GM23338 (cell line): ENCODE measurements around the gene KRTAP12-2. TPM values are rescaled to one million over a fixed set of nuclear protein-coding genes. Genes with fewer than 3 reads are reported as not detected.

Source experiments
- ATAC-seq: fragments of 200-7000 bp; cut with Tn5 transposase; 3 replicates; pipeline ENCODE4 v1.9.1; 2020
- DNase-seq: peaks from one replicate; pipeline ENCODE4 v3.0.0-alpha.2; 2015; ENCODE audit warnings: low spot score
- H2AFZ ChIP-seq: fragments of 200-600 bp; sonication (generic); 2 replicates; pipeline ENCODE4 v1.8.0; 2016; ENCODE audit warnings: antibody characterized with exemption, mild to moderate bottlenecking, moderate library complexity
- H3F3A ChIP-seq: fragments of 200-600 bp; sonication (generic); replicated peaks from 2 replicates; pipeline ENCODE4 v1.8.0; 2017; ENCODE audit warnings: antibody characterized with exemption, mixed run types, low read depth
- H3K27ac ChIP-seq: fragments of 200-600 bp; sonication (generic); 2 replicates; pipeline ENCODE4 v1.6.1; 2016; ENCODE audit warnings: low read depth
- H3K27me3 ChIP-seq: fragments of 200-600 bp; sonication (generic); 2 replicates; pipeline ENCODE4 v1.8.0; 2016; ENCODE audit warnings: mild to moderate bottlenecking, mixed run types, moderate library complexity; ENCODE audit not compliant: insufficient read depth
- H3K36me3 ChIP-seq: fragments of 200-600 bp; sonication (generic); 2 replicates; pipeline ENCODE4 v1.8.0; 2016; ENCODE audit warnings: mild to moderate bottlenecking; ENCODE audit not compliant: insufficient read depth
- H3K4me1 ChIP-seq: fragments of 200-600 bp; sonication (generic); 2 replicates; pipeline ENCODE4 v1.8.0; 2016; ENCODE audit warnings: mild to moderate bottlenecking, moderate library complexity; ENCODE audit not compliant: insufficient read depth
- H3K4me2 ChIP-seq: fragments of 200-600 bp; sonication (generic); 2 replicates; pipeline ENCODE4 v1.7.1; 2017; ENCODE audit warnings: mixed run types
- H3K4me3 ChIP-seq: fragments of 200-600 bp; sonication (generic); 2 replicates; pipeline ENCODE4 v1.6.1; 2016; ENCODE audit warnings: mixed run types
- H3K79me2 ChIP-seq: fragments of 200-600 bp; sonication (generic); replicated peaks from 2 replicates; pipeline ENCODE4 v1.8.0; 2017; ENCODE audit warnings: mild to moderate bottlenecking; ENCODE audit not compliant: insufficient read depth
- H3K9me2 ChIP-seq: fragments of 200-600 bp; sonication (generic); 2 replicates; pipeline ENCODE4 v1.8.0; 2017; ENCODE audit not compliant: insufficient read depth
- H4K20me1 ChIP-seq: fragments of 200-600 bp; sonication (generic); replicated peaks from 2 replicates; pipeline ENCODE4 v1.8.0; 2017; ENCODE audit warnings: mild to moderate bottlenecking; ENCODE audit not compliant: insufficient read depth
- H3K27ac Mint-ChIP-seq: 2 replicates; pipeline ENCODE4 v1.8.0; 2020; ENCODE audit warnings: inconsistent platforms, mild to moderate bottlenecking, moderate library complexity, mixed read lengths
- H3K27me3 Mint-ChIP-seq: 3 replicates; pipeline ENCODE4 v1.8.0; 2022; ENCODE audit warnings: low read depth, mild to moderate bottlenecking, moderate library complexity, mixed read lengths, inconsistent platforms; ENCODE audit not compliant: insufficient read depth, poor library complexity
- H3K36me3 Mint-ChIP-seq: 3 replicates; pipeline ENCODE4 v1.8.0; 2021; ENCODE audit warnings: low read depth, mild to moderate bottlenecking, inconsistent platforms, moderate library complexity, mixed read lengths
- H3K4me1 Mint-ChIP-seq: 3 replicates; pipeline ENCODE4 v1.8.0; 2020; ENCODE audit warnings: mild to moderate bottlenecking, inconsistent platforms, mixed read lengths
- H3K4me3 Mint-ChIP-seq: 3 replicates; pipeline ENCODE4 v1.8.0; 2021; ENCODE audit warnings: moderate library complexity, mild to moderate bottlenecking, inconsistent platforms, mixed read lengths
- H3K9me3 Mint-ChIP-seq: 3 replicates; pipeline ENCODE4 v1.8.0; 2020; ENCODE audit warnings: moderate library complexity, mild to moderate bottlenecking, inconsistent platforms, mixed read lengths
- CREB1 ChIP-seq: fragments of 250-450 bp; sonication (Bioruptor Pico); IDR thresholded peaks from 2 replicates; pipeline ENCODE4 v1.5.0; 2020; ENCODE audit warnings: low read depth, mild to moderate bottlenecking, moderate library complexity
- EZH2 ChIP-seq: fragments of 200-600 bp; sonication (generic); IDR thresholded peaks from one replicate; pipeline ENCODE4 v1.8.0; 2017; ENCODE audit warnings: antibody characterized with exemption, mild to moderate bottlenecking, low read depth; ENCODE audit not compliant: unreplicated experiment
- EZH2phosphoT487 ChIP-seq: fragments of 200-600 bp; sonication (generic); IDR thresholded peaks from one replicate; pipeline ENCODE4 v1.8.1; 2018; ENCODE audit warnings: antibody characterized with exemption; ENCODE audit not compliant: unreplicated experiment
- JUNB ChIP-seq: IDR thresholded peaks from one replicate; pipeline ENCODE4 v1.6.1; 2016; ENCODE audit warnings: antibody characterized with exemption; ENCODE audit not compliant: unreplicated experiment
- NANOG ChIP-seq: IDR thresholded peaks from 2 replicates; pipeline ENCODE4 v1.6.1; 2016; ENCODE audit warnings: antibody characterized with exemption, borderline replicate concordance
- POLR2AphosphoS5 ChIP-seq: IDR thresholded peaks from 2 replicates; pipeline ENCODE4 v1.6.1; 2016; ENCODE audit warnings: antibody characterized with exemption, low read depth
- STAT1 ChIP-seq: IDR thresholded peaks from one replicate; pipeline ENCODE4 v1.6.1; 2016; ENCODE audit warnings: antibody characterized with exemption; ENCODE audit not compliant: unreplicated experiment
- ZNF114 ChIP-seq: fragments of 250-450 bp; sonication (Bioruptor Pico); IDR thresholded peaks from 2 replicates; pipeline ENCODE4 v1.5.0; 2020; ENCODE audit warnings: mild to moderate bottlenecking, moderate library complexity
- ZNF331 ChIP-seq: fragments of 250-450 bp; sonication (Bioruptor Pico); IDR thresholded peaks from 2 replicates; pipeline ENCODE4 v1.5.0; 2020; ENCODE audit warnings: low read depth, mild to moderate bottlenecking, moderate library complexity
- polyA plus RNA-seq: library from polyadenylated mRNA; unstranded; fragments of >200 nt; fragmentation: Nextera tagmentation; extraction: Ambion mirVana; gene quantifications from 2 replicates; pipeline ENCODE4 v1.2.1, GENCODE V29; 2016
- total RNA-seq: library from RNA; depleted of rRNA; stranded (reverse); fragments of >200 nt; shearing (Covaris generic); gene quantifications from 2 replicates; pipeline ENCODE4 v1.2.3, GENCODE V29; 2014
- TF ChIP-seq, protein P1 (sequence below): IDR thresholded peaks from one replicate; pipeline ENCODE4 v1.6.1; 2018; ENCODE audit warnings: antibody characterized with exemption; ENCODE audit not compliant: unreplicated experiment
- TF ChIP-seq, protein P2 (sequence below), 2 experiments: fragments of 200-600 bp in 1 of 2; sonication (generic) in 1 of 2; conservative IDR thresholded peaks; 2 replicates each; pipeline versions ENCODE4 v1.5.1 to v1.6.1; 2016 to 2017; ENCODE audit warnings: antibody characterized with exemption in 2 of 2, low read depth in 2 of 2, mild to moderate bottlenecking in 2 of 2, moderate library complexity in 1 of 2
- TF ChIP-seq, protein P3 (sequence below): IDR thresholded peaks from 2 replicates; pipeline ENCODE4 v1.6.1; 2016; ENCODE audit warnings: antibody characterized with exemption
- TF ChIP-seq, protein P4 (sequence below): fragments of 250-450 bp; sonication (Bioruptor Pico); IDR thresholded peaks from 2 replicates; pipeline ENCODE4 v1.5.0; 2020; ENCODE audit warnings: mild to moderate bottlenecking, moderate library complexity

KRTAP12-2 gene
- total and polyA plus RNA-seq, 2 experiments from 2014 or later = not detected

DNA sequence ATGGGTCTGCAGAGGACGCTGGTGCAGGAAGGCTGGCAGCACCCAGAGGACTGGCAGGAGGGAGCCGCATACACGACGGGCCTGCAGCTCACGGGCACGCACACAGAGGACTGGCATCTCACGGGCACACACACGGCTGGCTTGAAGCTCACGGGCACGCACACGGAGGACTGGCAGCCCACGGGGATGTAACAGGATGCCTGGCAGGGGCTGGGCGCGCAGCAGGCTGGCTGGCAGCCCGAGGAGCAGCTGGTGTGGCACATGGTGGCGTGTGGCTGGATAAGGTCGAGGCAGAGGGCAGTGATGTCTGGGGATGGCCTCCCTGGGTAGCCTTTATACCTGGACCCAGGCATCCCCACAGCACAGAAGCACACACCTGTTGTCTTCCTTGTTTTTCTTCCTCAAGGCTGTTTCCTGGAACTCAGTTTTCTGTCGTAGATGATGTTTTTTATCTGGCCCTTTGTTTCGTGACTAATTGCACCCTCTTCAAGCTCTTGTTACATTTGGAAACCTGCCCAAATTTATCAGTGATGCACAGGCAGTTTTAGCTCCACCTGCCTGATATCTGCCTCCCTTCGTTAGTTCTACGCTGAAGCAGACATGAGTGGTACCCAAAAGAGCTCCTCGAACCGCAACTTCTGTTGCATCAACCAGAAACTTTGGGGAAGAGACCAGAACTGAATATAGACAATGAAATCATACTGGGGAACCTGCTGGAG is 15.3 kb upstream of the KRTAP12-2 start, which contains the start of gene KRTAP12-1:
Gene KRTAP12-1 (minus strand): TSS at position 303 of the 719 bp plus-strand sequence. CDS start 40 bp downstream, at position 263.
- no peaks in the 10 kb centered on the region for H3K36me3 ChIP-seq
- DNase-seq (no peak), ATAC-seq (no peak)
- Mint-ChIP-seq H3K27ac (no peak within 1 kb of the TSS), H3K4me3 (no peak within 1 kb of the TSS), H3K4me1 (peaks cover 12% of the 10 kb centered on the region), H3K27me3 (peaks cover 9% of the 10 kb centered on the region), H3K9me3 (no peaks in the 10 kb centered on the region; the same call in 1 of the 3 replicates), H3K36me3 (no peaks in the 10 kb centered on the region)
- no peak within 1 kb of the TSS for H3K27ac ChIP-seq
- H2AFZ ChIP-seq = peak within 1 kb of the TSS; percentile 32; the same call in 1 of the 2 replicates
- no peak within 1 kb of the TSS for H3K4me3 ChIP-seq
- TF ChIP-seq, protein P1, sequence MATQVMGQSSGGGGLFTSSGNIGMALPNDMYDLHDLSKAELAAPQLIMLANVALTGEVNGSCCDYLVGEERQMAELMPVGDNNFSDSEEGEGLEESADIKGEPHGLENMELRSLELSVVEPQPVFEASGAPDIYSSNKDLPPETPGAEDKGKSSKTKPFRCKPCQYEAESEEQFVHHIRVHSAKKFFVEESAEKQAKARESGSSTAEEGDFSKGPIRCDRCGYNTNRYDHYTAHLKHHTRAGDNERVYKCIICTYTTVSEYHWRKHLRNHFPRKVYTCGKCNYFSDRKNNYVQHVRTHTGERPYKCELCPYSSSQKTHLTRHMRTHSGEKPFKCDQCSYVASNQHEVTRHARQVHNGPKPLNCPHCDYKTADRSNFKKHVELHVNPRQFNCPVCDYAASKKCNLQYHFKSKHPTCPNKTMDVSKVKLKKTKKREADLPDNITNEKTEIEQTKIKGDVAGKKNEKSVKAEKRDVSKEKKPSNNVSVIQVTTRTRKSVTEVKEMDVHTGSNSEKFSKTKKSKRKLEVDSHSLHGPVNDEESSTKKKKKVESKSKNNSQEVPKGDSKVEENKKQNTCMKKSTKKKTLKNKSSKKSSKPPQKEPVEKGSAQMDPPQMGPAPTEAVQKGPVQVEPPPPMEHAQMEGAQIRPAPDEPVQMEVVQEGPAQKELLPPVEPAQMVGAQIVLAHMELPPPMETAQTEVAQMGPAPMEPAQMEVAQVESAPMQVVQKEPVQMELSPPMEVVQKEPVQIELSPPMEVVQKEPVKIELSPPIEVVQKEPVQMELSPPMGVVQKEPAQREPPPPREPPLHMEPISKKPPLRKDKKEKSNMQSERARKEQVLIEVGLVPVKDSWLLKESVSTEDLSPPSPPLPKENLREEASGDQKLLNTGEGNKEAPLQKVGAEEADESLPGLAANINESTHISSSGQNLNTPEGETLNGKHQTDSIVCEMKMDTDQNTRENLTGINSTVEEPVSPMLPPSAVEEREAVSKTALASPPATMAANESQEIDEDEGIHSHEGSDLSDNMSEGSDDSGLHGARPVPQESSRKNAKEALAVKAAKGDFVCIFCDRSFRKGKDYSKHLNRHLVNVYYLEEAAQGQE = no peak
- TF ChIP-seq EZH2phosphoT487 = no peak
- no peak for TF ChIP-seq JUNB
- no peak for TF ChIP-seq STAT1
- TF ChIP-seq, protein P2, sequence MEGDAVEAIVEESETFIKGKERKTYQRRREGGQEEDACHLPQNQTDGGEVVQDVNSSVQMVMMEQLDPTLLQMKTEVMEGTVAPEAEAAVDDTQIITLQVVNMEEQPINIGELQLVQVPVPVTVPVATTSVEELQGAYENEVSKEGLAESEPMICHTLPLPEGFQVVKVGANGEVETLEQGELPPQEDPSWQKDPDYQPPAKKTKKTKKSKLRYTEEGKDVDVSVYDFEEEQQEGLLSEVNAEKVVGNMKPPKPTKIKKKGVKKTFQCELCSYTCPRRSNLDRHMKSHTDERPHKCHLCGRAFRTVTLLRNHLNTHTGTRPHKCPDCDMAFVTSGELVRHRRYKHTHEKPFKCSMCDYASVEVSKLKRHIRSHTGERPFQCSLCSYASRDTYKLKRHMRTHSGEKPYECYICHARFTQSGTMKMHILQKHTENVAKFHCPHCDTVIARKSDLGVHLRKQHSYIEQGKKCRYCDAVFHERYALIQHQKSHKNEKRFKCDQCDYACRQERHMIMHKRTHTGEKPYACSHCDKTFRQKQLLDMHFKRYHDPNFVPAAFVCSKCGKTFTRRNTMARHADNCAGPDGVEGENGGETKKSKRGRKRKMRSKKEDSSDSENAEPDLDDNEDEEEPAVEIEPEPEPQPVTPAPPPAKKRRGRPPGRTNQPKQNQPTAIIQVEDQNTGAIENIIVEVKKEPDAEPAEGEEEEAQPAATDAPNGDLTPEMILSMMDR (conservative IDR thresholded peaks at IDR 0.05; ENCODE audit: low read depth in 2 of 2) = no peak
- TF ChIP-seq, protein P3, sequence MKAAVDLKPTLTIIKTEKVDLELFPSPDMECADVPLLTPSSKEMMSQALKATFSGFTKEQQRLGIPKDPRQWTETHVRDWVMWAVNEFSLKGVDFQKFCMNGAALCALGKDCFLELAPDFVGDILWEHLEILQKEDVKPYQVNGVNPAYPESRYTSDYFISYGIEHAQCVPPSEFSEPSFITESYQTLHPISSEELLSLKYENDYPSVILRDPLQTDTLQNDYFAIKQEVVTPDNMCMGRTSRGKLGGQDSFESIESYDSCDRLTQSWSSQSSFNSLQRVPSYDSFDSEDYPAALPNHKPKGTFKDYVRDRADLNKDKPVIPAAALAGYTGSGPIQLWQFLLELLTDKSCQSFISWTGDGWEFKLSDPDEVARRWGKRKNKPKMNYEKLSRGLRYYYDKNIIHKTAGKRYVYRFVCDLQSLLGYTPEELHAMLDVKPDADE = no peak
- TF ChIP-seq CREB1 (CRISPR knock-in tag) = no peak
- TF ChIP-seq NANOG = no peak
- TF ChIP-seq, protein P4, sequence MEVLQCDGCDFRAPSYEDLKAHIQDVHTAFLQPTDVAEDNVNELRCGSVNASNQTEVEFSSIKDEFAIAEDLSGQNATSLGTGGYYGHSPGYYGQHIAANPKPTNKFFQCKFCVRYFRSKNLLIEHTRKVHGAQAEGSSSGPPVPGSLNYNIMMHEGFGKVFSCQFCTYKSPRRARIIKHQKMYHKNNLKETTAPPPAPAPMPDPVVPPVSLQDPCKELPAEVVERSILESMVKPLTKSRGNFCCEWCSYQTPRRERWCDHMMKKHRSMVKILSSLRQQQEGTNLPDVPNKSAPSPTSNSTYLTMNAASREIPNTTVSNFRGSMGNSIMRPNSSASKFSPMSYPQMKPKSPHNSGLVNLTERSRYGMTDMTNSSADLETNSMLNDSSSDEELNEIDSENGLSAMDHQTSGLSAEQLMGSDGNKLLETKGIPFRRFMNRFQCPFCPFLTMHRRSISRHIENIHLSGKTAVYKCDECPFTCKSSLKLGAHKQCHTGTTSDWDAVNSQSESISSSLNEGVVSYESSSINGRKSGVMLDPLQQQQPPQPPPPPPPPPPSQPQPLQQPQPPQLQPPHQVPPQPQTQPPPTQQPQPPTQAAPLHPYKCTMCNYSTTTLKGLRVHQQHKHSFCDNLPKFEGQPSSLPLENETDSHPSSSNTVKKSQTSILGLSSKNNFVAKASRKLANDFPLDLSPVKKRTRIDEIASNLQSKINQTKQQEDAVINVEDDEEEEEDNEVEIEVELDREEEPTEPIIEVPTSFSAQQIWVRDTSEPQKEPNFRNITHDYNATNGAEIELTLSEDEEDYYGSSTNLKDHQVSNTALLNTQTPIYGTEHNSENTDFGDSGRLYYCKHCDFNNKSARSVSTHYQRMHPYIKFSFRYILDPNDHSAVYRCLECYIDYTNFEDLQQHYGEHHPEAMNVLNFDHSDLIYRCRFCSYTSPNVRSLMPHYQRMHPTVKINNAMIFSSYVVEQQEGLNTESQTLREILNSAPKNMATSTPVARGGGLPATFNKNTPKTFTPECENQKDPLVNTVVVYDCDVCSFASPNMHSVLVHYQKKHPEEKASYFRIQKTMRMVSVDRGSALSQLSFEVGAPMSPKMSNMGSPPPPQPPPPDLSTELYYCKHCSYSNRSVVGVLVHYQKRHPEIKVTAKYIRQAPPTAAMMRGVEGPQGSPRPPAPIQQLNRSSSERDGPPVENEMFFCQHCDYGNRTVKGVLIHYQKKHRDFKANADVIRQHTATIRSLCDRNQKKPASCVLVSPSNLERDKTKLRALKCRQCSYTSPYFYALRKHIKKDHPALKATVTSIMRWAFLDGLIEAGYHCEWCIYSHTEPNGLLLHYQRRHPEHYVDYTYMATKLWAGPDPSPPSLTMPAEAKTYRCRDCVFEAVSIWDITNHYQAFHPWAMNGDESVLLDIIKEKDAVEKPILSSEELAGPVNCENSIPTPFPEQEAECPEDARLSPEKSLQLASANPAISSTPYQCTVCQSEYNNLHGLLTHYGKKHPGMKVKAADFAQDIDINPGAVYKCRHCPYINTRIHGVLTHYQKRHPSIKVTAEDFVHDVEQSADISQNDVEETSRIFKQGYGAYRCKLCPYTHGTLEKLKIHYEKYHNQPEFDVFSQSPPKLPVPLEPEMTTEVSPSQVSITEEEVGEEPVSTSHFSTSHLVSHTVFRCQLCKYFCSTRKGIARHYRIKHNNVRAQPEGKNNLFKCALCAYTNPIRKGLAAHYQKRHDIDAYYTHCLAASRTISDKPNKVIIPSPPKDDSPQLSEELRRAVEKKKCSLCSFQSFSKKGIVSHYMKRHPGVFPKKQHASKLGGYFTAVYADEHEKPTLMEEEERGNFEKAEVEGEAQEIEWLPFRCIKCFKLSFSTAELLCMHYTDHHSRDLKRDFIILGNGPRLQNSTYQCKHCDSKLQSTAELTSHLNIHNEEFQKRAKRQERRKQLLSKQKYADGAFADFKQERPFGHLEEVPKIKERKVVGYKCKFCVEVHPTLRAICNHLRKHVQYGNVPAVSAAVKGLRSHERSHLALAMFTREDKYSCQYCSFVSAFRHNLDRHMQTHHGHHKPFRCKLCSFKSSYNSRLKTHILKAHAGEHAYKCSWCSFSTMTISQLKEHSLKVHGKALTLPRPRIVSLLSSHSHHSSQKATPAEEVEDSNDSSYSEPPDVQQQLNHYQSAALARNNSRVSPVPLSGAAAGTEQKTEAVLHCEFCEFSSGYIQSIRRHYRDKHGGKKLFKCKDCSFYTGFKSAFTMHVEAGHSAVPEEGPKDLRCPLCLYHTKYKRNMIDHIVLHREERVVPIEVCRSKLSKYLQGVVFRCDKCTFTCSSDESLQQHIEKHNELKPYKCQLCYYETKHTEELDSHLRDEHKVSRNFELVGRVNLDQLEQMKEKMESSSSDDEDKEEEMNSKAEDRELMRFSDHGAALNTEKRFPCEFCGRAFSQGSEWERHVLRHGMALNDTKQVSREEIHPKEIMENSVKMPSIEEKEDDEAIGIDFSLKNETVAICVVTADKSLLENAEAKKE (CRISPR knock-in tag) = no peak
- TF ChIP-seq POLR2AphosphoS5 = no peak
- TF ChIP-seq ZNF114 (CRISPR knock-in tag) = no peak
- TF ChIP-seq EZH2 = no peak
- no peak for TF ChIP-seq ZNF331 (CRISPR knock-in tag)
- 0 out of 2 replicates have a peak, but pooled peaks cover 1% of the 10 kb centered on the region for H3F3A ChIP-seq
- H3K9me2 ChIP-seq = no peaks in the 10 kb centered on the region; the same call in 1 of the 2 replicates
- H3K4me1 ChIP-seq = peaks cover 6% of the 10 kb centered on the region
- no peaks in the 10 kb centered on the region for H4K20me1 ChIP-seq
- no peak within 1 kb of the TSS for H3K4me2 ChIP-seq
- H3K27me3 ChIP-seq = no peaks in the 10 kb centered on the region
- H3K79me2 ChIP-seq = no peaks in the 10 kb centered on the region
